H1 (cell line): ENCODE measurements around the gene PRKAR2B. TPM values are rescaled to one million over a fixed set of nuclear protein-coding genes. Genes with fewer than 3 reads are reported as not detected.

Source experiments
- BCL11A ChIP-seq, 2 experiments: IDR thresholded peaks; one replicate each; pipeline ENCODE4 v1.6.1; 2011; ENCODE audit warnings: low read depth in 2 of 2, low read length in 2 of 2, mild to moderate bottlenecking in 2 of 2
- CEBPB ChIP-seq: IDR thresholded peaks from 2 replicates; pipeline ENCODE4 v1.6.1; 2012; ENCODE audit warnings: low read depth, low read length
- GTF2F1 ChIP-seq: IDR thresholded peaks from 2 replicates; pipeline ENCODE4 v1.6.1; 2012; ENCODE audit warnings: low read depth, low read length, improper control_type of control experiment, borderline replicate concordance
- SP1 ChIP-seq: IDR thresholded peaks from 2 replicates; pipeline ENCODE4 v1.6.1; 2011; ENCODE audit warnings: low read depth, low read length
- polyA plus RNA-seq, 7 experiments: library from polyadenylated mRNA; depleted of rRNA in 3 of 7; stranded (reverse) in 5 of 7; unstranded in 2 of 7; fragments of >200 nt in 5 of 7; fragments of 200-250 nt in 2 of 7; gene quantifications; 1 replicate in 5 of 7; 2 replicates in 1 of 7; 4 replicates in 1 of 7; pipeline versions ENCODE4 v1.2.1 to v1.2.3, GENCODE V29; 2011 to 2013; ENCODE audit warnings: missing spikeins in 2 of 7, mixed read lengths in 2 of 7
- total RNA-seq: library from RNA; stranded (reverse); fragmentation: NEBNext Ultra II Directional; extraction: Animal tissue kit (Norgen Biotek cat#: 25700); gene quantifications from 2 replicates; pipeline ENCODE4 v1.2.1, GENCODE V29; 2021

The PRKAR2B gene
- total and polyA plus RNA-seq, 2 of the 8 experiments (the other 6 are each of a cell fraction or from before 2014, with no cell fraction given): 10.4 to 37.0 TPM

GRCh38 chr7:107002529-107002998, 41.9 kb upstream of the PRKAR2B start (continued):
- TF ChIP-seq CEBPB (no peak), GTF2F1 (no peak), SP1 (no peak), BCL11A (IDR thresholded peaks at IDR 0.05; ENCODE audit: low read depth in 2 of 2, low read length in 2 of 2) (no peak)
